ENCODE measurements around the gene MDFI.

Gene MDFI, protein sequence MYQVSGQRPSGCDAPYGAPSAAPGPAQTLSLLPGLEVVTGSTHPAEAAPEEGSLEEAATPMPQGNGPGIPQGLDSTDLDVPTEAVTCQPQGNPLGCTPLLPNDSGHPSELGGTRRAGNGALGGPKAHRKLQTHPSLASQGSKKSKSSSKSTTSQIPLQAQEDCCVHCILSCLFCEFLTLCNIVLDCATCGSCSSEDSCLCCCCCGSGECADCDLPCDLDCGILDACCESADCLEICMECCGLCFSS

DNA sequence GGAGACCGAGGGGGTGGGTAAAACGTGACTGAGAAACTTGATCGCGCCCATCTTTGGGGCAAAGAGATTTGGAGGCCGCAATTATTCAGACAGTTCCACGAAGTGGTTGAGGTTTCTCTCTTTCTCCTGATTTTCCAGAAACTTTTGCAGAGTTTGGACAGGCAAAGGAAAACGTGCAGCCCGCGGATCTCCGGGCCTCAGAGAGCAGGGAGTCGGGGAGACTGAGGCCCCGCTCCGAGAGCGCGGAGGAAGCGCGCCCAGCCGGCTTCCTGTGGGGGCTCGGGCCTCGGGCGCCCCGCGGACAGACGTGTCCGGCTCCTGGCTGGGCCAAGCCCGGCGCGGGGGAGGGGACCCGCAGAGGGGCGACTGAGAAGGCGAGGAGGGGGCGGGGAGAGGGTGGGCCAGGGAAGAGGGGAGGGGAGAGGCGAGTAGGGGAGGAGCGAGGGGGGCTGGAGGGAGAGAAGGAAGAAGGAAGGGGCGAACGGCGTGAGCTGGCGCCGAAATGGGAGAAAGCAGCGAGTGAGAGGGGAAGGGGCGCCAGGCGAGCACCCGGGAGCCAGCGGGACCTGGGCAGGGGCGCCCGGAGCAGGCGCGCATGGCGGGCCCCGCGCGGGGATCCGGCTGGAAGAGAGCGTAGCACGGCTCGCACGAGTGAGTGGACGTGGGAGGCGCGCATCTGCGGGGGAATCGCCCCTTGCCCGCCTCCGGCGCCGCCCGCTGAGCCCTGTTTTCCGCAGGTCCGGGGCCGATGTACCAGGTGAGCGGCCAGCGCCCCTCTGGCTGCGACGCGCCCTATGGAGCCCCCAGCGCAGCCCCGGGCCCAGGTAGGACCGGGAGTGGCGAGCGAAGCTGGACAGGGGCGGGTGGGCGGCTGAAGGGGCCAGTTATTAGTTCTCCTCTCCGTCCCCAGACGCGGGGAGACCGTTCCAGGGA is at the start of gene MDFI:
MDFI (plus strand) TSS at position 467 of the 933 bp plus-strand sequence; CDS start at position 749, 282 bp downstream.
- TF ChIP-seq GATA1 (IDR thresholded peaks at IDR 0.05; ENCODE audit: low read depth, low read length) = no peak
- TF ChIP-seq POLR2A (IDR thresholded peaks at IDR 0.05; ENCODE audit: low read length) = no peak
- no peak for DNase-seq

DNA sequence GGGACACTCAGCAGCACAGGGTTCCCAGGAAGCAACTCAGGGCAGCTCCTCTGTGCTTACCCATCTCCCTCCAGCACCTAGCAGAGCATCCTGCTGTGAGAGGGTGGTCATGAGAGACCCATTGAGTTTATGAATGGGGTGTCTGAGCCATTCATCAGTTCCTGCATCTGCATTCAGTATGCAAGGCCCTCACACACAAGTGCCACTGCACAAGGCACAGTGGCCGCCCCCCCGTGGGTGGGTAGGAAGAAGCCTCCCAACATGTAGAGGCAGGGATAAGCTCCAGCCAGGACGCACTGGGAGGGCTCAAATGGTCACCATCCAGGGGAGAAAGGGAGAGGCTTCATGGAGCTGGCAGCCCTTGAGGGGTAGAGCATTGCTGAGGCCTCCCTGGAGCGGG is 49.0 kb upstream of the MDFI start:
- TF ChIP-seq GATA1 (IDR thresholded peaks at IDR 0.05; ENCODE audit: low read depth, low read length) = no peak
- no peak for TF ChIP-seq POLR2A (IDR thresholded peaks at IDR 0.05; ENCODE audit: low read length)
- DNase-seq = no peak

DNA sequence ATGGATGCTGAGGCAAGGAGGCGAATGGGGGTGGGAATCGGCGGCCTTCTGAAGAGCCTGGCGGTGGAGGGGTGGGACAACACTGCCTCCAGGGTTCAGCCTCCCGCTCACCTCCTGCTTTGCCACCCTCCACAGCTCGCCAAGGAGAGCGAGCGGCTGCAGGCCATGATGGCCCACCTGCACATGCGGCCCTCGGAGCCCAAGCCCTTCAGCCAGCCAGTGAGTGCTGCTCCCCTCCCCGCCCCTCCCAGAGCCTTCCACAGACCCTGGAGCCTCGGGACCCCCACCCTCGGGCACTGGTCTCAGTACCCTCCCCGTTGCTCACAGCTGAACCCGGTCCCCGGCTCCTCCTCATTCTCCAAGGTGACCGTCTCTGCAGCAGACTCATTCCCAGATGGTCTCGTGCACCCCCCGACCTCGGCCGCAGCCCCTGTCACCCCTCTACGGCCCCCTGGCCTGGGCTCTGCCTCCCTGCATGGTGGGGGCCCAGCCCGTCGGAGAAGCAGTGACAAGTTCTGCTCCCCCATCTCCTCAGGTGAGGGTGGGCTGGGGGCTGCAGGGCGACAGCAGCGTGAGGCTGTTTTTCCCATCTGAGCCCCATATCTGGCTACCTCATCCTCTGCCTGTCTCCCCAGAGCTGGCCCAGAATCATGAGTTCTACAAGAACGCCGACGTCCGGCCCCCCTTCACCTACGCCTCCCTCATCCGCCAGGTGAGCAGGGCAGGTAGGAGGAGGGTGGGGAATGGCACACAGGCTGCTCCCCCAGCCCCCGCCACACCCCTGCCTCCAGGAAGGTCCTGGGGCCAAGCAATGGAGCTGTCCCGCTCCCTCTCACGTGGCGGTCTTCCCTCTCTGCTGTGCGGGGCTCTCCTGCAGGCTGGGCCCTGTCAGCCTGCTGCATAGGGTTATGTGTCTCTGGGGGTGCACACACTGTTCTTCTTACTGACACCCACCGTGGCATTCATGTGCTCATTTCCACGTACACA is 48.3 kb upstream of the MDFI start:
- TF ChIP-seq GATA1 (IDR thresholded peaks at IDR 0.05; ENCODE audit: low read depth, low read length) (no peak), POLR2A (IDR thresholded peaks at IDR 0.05; ENCODE audit: low read length) (no peak)
- no peak for DNase-seq

DNA sequence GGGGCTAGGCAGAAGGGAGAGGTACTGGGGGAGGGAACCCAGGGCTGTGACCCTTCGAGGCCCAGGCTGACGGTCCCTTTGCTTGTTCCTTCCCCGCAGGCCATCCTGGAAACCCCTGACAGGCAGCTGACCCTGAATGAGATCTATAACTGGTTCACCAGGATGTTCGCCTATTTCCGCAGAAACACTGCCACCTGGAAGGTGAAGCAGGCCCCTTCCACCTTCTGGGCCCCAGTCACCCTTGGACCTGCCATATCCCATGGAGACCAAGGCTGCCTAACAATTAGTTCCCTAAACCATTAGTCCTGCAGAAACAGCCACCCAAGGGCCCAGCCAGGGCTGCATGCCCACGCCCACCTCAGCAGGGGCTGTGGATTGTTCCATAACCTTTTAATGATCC is 47.1 kb upstream of the MDFI start:
- TF ChIP-seq GATA1 (IDR thresholded peaks at IDR 0.05; ENCODE audit: low read depth, low read length) (no peak), POLR2A (IDR thresholded peaks at IDR 0.05; ENCODE audit: low read length) (no peak)
- no peak for DNase-seq

DNA sequence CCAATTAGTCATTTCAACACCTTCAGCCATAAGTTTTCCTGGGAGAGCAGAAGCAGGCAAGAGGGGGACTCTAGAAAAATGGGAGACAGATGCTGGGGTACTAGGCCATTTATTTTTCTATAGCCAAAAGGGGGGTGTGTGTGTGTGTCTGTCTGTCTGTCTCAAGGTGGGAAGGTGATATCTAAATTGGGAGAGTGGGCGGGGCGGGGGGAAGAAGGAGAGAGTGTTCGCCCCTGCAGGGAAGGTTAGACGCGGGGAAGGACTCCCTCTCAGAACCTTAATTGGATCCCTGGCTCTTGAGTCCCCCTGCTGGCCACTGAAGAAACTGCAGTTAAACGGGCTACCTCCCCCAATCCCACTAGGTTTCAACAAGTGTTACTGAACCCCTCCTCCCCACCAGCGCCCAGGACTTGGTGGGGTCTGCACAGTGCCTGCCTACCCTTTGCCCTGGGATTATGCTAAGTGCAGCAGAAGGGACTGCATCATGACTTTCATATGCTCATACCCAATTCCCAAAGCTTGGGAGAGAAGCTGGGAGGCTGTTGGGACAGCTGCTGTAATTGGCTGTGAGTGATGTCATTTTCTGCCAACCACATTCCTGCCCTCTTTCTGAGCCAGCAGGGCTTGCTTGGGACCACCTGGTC is 46.3 kb upstream of the MDFI start:
- DNase-seq = peak; percentile 57 to 81
- no peak for TF ChIP-seq GATA1 (IDR thresholded peaks at IDR 0.05; ENCODE audit: low read depth, low read length)
- no peak for TF ChIP-seq POLR2A (IDR thresholded peaks at IDR 0.05; ENCODE audit: low read length)

DNA sequence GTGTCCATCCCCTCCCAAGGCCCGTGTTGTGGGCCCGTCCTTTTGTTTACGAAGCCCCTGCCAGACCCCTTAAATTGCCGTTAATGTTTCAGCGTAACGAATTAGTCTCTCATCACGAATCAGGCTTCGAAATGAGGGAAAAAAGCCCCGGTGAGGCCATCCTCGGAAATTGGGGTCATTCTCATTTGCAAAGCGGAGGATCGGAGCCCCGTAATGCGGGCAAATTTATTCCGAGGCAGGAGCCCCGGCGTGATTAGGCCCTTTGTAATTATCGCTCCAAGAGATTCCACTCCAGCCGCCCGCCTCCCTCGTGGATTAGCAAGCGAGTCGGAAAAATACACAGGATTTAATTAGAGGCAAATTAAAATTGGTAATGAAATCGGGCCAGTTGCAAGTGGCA is 44.9 kb upstream of the MDFI start:
- TF ChIP-seq POLR2A (IDR thresholded peaks at IDR 0.05; ENCODE audit: low read length) = no peak
- no peak for TF ChIP-seq GATA1 (IDR thresholded peaks at IDR 0.05; ENCODE audit: low read depth, low read length)
- no peak for DNase-seq

DNA sequence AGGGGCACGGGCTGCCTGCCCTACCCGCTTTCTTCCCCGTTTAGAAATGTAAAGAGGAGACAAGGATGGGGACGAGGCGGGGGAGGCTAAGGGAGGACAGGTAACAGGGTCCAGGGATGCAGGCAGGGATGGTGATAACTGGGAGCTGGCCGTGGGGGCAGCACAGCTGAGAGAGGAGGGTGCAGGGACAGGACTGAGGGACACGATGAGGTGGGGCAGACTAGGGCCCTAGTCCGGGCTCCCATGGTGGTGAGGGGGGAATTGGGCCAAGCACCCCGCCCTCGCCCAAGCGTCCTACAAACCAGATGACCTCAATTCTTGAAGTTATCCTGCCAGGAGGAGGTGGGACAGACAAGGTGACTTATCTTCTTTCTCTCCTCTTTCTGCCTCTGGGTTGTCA is 44.4 kb upstream of the MDFI start:
- no peak for TF ChIP-seq POLR2A (IDR thresholded peaks at IDR 0.05; ENCODE audit: low read length)
- no peak for TF ChIP-seq GATA1 (IDR thresholded peaks at IDR 0.05; ENCODE audit: low read depth, low read length)
- no peak for DNase-seq

DNA sequence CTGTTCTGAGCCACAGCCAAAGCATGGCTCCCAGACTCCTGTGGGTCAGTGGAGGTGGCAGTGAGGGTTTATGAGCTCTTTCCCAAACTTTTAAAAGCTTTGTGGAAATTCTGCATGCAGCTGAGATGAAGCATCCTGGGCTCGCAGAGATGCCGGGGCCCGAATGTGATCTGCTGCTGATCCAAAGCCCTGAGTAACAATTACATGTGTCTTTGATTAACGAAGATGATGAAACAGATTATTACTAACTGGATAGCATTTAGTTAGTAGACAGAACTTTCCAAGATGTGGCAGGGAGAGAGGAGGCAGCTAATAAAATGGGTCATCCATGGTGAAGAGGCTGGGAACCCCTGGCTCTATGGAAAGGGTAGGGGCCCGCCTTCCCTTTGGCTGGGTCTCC is 43.9 kb upstream of the MDFI start:
- DNase-seq = no peak
- TF ChIP-seq POLR2A (IDR thresholded peaks at IDR 0.05; ENCODE audit: low read length) (no peak), GATA1 (IDR thresholded peaks at IDR 0.05; ENCODE audit: low read depth, low read length) (no peak)

DNA sequence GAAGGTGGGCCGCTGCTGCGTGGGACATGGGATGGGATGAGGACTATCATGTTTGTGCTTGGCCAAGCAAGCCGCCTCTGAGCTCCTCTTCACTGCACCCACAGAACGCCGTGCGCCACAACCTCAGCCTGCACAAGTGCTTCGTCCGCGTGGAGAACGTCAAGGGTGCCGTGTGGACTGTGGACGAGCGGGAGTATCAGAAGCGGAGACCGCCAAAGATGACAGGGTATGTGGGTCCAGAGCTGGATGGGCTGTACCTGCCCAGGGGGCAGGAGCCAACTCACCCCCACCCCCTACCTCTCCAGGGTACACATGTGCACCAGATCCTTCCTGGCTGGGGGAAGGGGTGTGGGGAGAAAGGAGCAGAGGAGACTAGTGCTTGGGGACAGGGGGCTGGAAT is 43.5 kb upstream of the MDFI start:
- DNase-seq = no peak
- TF ChIP-seq GATA1 (IDR thresholded peaks at IDR 0.05; ENCODE audit: low read depth, low read length) (no peak), POLR2A (IDR thresholded peaks at IDR 0.05; ENCODE audit: low read length) (no peak)

DNA sequence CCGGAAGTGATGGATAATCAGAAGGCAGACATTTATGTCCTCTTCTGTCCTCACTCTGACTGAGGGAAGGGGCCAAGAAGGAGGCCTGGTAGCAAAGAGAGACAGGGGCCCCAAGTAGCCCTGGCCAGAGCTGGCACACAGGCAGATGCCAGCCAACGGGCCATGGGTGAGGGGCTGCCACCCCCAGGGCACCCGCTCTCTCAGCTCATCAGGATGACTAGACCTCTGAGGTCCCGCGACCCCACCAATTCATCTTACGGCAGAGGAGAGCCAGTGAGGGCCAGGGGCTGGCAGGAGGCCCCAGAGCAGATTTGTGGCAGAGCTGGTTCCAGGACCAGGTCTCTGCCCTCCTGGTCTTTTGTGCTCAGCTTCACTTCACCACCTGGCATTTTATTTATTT is 43.1 kb upstream of the MDFI start:
- TF ChIP-seq POLR2A (IDR thresholded peaks at IDR 0.05; ENCODE audit: low read length) = no peak
- TF ChIP-seq GATA1 (IDR thresholded peaks at IDR 0.05; ENCODE audit: low read depth, low read length) = no peak
- no peak for DNase-seq

DNA sequence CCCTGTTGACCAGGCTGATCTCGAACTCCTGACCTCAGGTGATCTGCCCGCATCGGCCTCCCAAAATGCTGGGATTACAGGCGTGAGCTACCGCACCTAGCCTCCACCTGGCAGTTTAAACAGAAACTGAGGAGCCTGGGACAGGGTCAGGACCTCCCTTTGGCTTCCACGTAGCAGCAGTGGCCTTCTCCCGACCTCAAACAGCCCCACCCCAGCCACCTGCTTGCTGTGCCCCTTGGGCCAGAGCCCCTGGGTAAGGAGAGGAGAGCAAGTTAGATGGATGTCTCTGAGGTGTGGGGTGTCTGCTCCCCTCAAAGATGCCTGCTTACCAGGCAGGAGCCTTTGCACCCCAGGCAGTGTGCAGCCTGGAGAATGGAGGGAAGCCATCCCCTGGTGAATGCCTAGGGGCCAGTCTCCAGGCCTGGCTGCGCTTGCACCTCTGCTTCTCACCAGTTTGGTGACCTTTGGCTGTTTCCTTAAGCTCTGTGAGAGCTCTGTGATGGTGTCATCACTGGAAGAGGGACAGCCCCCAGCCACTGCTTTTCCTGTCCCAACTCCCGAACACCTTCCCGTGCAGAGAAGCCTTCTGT is 42.1 kb upstream of the MDFI start:
- DNase-seq = no peak
- no peak for TF ChIP-seq GATA1 (IDR thresholded peaks at IDR 0.05; ENCODE audit: low read depth, low read length)
- no peak for TF ChIP-seq POLR2A (IDR thresholded peaks at IDR 0.05; ENCODE audit: low read length)

DNA sequence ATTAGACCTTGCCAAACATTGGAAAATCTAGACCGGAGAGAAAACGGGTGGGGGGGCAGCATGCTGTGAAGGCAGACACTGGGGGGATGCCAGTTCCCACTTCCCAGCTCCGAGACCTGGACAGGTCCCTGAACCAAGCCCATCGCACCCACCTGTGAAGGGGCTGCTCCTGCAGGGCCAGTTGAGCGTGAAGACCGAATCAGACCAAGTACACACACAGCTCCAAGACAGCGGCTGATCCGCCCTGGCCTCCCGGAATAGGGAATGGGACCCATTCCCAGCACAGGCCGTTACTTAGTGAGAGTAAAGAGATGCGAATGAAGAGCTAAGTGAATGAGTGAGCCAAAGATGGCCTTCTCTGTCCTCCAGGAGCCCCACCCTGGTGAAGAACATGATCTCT is 41.5 kb upstream of the MDFI start:
- no peak for TF ChIP-seq GATA1 (IDR thresholded peaks at IDR 0.05; ENCODE audit: low read depth, low read length)
- no peak for TF ChIP-seq POLR2A (IDR thresholded peaks at IDR 0.05; ENCODE audit: low read length)
- no peak for DNase-seq
